K562 (cell line): ENCODE results near the gene NECAB2. TPM values are rescaled to one million over a fixed set of nuclear protein-coding genes. Genes with fewer than 3 reads are reported as not detected.

Experiments
- ATAC-seq: fragments of 200-7000 bp; cut with Tn5 transposase; 3 replicates; pipeline ENCODE4 v1.9.1; 2020; ENCODE audit warnings: moderate library complexity
- BruUV-seq: library from RNA; stranded (reverse); fragments of 400-500 nt; replicated peaks from 2 replicates; lab custom pipeline; 2021; lab: Mats Ljungman, UMichigan
- CTCF ChIA-PET: fragments of 300-600 bp; formaldehyde crosslinking; extraction: SDS; loops from one replicate; lab custom pipeline; 2021; ENCODE audit warnings: low intra/inter-chr PET ratio; lab: Yijun Ruan, JAX
- POLR2A ChIA-PET: fragments of 300-600, 350-650 bp; sonication (Branson Sonifier 250); formaldehyde crosslinking; extraction: SDS; loops from one replicate; lab custom pipeline; 2021; ENCODE audit warnings: antibody characterized with exemption, inconsistent platforms; lab: Yijun Ruan, JAX
- DNase-seq, 4 experiments: peaks; one replicate each; pipeline versions ENCODE4 v3.0.0 to v3.0.0-alpha.2; 2011 to 2018; ENCODE audit warnings: low spot score in 3 of 4, mixed read lengths in 3 of 4; ENCODE audit errors: extremely low read depth in 1 of 4
- FAIRE-seq: peaks from 2 replicates; lab custom pipeline; 2011; peaks lifted over from hg19 to GRCh38; lab: Jason Lieb, UNC
- H2AFZ ChIP-seq: 2 replicates; pipeline ENCODE4 v1.6.0; 2011; ENCODE audit warnings: low read depth, low read length, control low read depth, inconsistent platforms
- H3K27ac ChIP-seq: fragments of 200-600 bp; 3 replicates; pipeline ENCODE4 v1.8.0; 2011; ENCODE audit warnings: low read depth, mild to moderate bottlenecking, control low read depth, inconsistent platforms, low read length, moderate library complexity, mixed read lengths; ENCODE audit errors: extremely low read depth
- H3K27me3 ChIP-seq, 2 experiments: fragments of 300-600 bp in 1 of 2; 2 replicates in 1 of 2; 3 replicates in 1 of 2; pipeline versions ENCODE4 v1.6.0 to v1.8.0; 2011; ENCODE audit warnings: inconsistent platforms in 2 of 2, low read length in 2 of 2, mild to moderate bottlenecking in 1 of 2, mixed read lengths in 1 of 2, moderate library complexity in 1 of 2; ENCODE audit not compliant: control insufficient read depth in 2 of 2, insufficient read depth in 2 of 2
- H3K36me3 ChIP-seq: fragments of 300-600 bp; 3 replicates; pipeline ENCODE4 v1.8.0; 2011; ENCODE audit warnings: mild to moderate bottlenecking, low read length, inconsistent platforms; ENCODE audit not compliant: control insufficient read depth, insufficient read depth
- H3K4me1 ChIP-seq, 2 experiments: fragments of 200-600 bp in 1 of 2; replicated peaks in 1 of 2; 2 replicates in 1 of 2; 3 replicates in 1 of 2; pipeline versions ENCODE4 v1.5.1 to v1.8.0; 2011; ENCODE audit warnings: inconsistent platforms in 2 of 2, low read length in 2 of 2, mild to moderate bottlenecking in 1 of 2, mixed read lengths in 1 of 2, moderate library complexity in 1 of 2; ENCODE audit not compliant: control insufficient read depth in 2 of 2, insufficient read depth in 2 of 2
- H3K4me2 ChIP-seq: 2 replicates; pipeline ENCODE4 v1.6.1; 2011; ENCODE audit warnings: low read length, control low read depth, inconsistent platforms, mixed read lengths; ENCODE audit not compliant: insufficient read depth
- H3K4me3 ChIP-seq: fragments of 200-600 bp; sonication (generic), shearing (Covaris generic); 2 replicates; pipeline ENCODE4 v1.5.1; 2016; ENCODE audit warnings: control low read depth, inconsistent platforms
- H3K79me2 ChIP-seq: fragments of 200-600 bp; 3 replicates; pipeline ENCODE4 v1.8.0; 2011; ENCODE audit warnings: low read length, inconsistent platforms; ENCODE audit not compliant: control insufficient read depth, insufficient read depth
- H3K9ac ChIP-seq, 2 experiments: 2 replicates each; pipeline versions ENCODE4 v1.6.0 to v1.6.1; 2011; ENCODE audit warnings: low read depth in 2 of 2, low read length in 2 of 2, control low read depth in 1 of 2, inconsistent platforms in 1 of 2, mild to moderate bottlenecking in 1 of 2, mixed read lengths in 1 of 2; ENCODE audit not compliant: insufficient read depth in 1 of 2
- H3K9me1 ChIP-seq: one replicate; pipeline ENCODE4 v1.6.0; 2011; ENCODE audit warnings: inconsistent platforms, mild to moderate bottlenecking, low read length, moderate library complexity; ENCODE audit not compliant: control insufficient read depth, insufficient read depth
- H3K9me3 ChIP-seq: replicated peaks from 2 replicates; pipeline ENCODE4 v1.5.1; 2011; ENCODE audit warnings: low read depth, low read length, inconsistent platforms; ENCODE audit not compliant: control insufficient read depth, insufficient read depth
- H4K20me1 ChIP-seq: replicated peaks from 2 replicates; pipeline ENCODE4 v1.6.1; 2011; ENCODE audit warnings: low read length, inconsistent platforms, mixed read lengths; ENCODE audit not compliant: control insufficient read depth, insufficient read depth
- MYC ChIP-seq, 2 experiments: fragments of 250-450 bp in 1 of 2; sonication (Bioruptor Pico) in 1 of 2; IDR thresholded peaks; 2 replicates each; pipeline versions ENCODE4 v1.5.1 to v1.6.1; 2012 to 2021; ENCODE audit warnings: low read depth in 2 of 2, borderline replicate concordance in 1 of 2, improper control_type of control experiment in 1 of 2, low read length in 1 of 2, mild to moderate bottlenecking in 1 of 2, moderate library complexity in 1 of 2
- RAD21 ChIP-seq, 2 experiments: fragments of 250-450 bp in 1 of 2; fragments of 450-650 bp in 1 of 2; sonication (Bioruptor Pico) in 1 of 2; formaldehyde crosslinking in 1 of 2; IDR thresholded peaks in 1 of 2; conservative IDR thresholded peaks in 1 of 2; 2 replicates each; pipeline versions ENCODE4 v1.4.0 to v1.8.0; 2020 to 2022; ENCODE audit warnings: mild to moderate bottlenecking in 2 of 2, moderate library complexity in 1 of 2
- RB1 ChIP-seq: fragments of 450-650 bp; IDR thresholded peaks from 2 replicates; pipeline ENCODE4 v1.6.1; 2017; ENCODE audit warnings: low read depth, mild to moderate bottlenecking
- SMC3 ChIP-seq: conservative IDR thresholded peaks from 2 replicates; pipeline ENCODE4 v1.6.1; 2011; ENCODE audit warnings: low read depth, low read length, improper control_type of control experiment; ENCODE audit not compliant: insufficient read depth
- WGBS: fragments of 100-300 bp; shearing (Covaris generic); methylation state at CpG from one replicate; pipeline ENCODE4 v1.1.6; 2016; ENCODE audit warnings: low coverage, mixed read lengths; ENCODE audit not compliant: insufficient coverage; ENCODE audit errors: missing lambda C conversion rate; 5-methylcytosine and 5-hydroxymethylcytosine counted together
- in situ Hi-C: fragments of 300-500 bp; cut with MboI; formaldehyde crosslinking; loops from 4 replicates; pipeline ENCODE4 v1.15.0; 2018; ENCODE audit warnings: inconsistent platforms, mixed read lengths
- intact Hi-C: fragments of 100-400 bp; cut with micrococcal nuclease; formaldehyde crosslinking; loops from 2 replicates; pipeline ENCODE4 v1.14.2; 2022
- polyA plus RNA-seq, 8 experiments: library from polyadenylated mRNA; depleted of rRNA in 4 of 8; stranded (reverse) in 5 of 8; unstranded in 3 of 8; fragments of >200 nt; fragmentation: Nextera tagmentation in 2 of 8; fragmentation: Illumina TruSeq in 1 of 8; extraction: Ambion mirVana in 2 of 8; extraction: Trizol in 1 of 8; gene quantifications; 2 replicates each; pipeline versions ENCODE4 v1.2.1 to v1.2.3, GENCODE V29; 2011 to 2014; ENCODE audit warnings: inconsistent platforms in 1 of 8, missing spikeins in 1 of 8
- total RNA-seq, 7 experiments: library from RNA; depleted of rRNA in 6 of 7; stranded (reverse); fragments of >200 nt in 6 of 7; fragmentation: Illumina TruSeq in 2 of 7; extraction: Trizol in 2 of 7; gene quantifications; 2 replicates each; pipeline versions ENCODE4 v1.2.1 to v1.2.3, GENCODE V29; 2011 to 2021; ENCODE audit warnings: low replicate concordance in 1 of 7
- TF ChIP-seq, protein P1 (sequence below), 3 experiments: IDR thresholded peaks in 2 of 3; conservative IDR thresholded peaks in 1 of 3; 2 replicates each; pipeline ENCODE4 v1.5.1; 2011 to 2012; ENCODE audit warnings: low read length in 3 of 3, mild to moderate bottlenecking in 3 of 3, control low read depth in 2 of 3, improper control_type of control experiment in 1 of 3, inconsistent platforms in 1 of 3, low read depth in 1 of 3, mixed read lengths in 1 of 3, moderate library complexity in 1 of 3; ENCODE audit not compliant: insufficient read depth in 2 of 3
- TF ChIP-seq, protein P2 (sequence below), 2 experiments: IDR thresholded peaks; 2 replicates each; pipeline ENCODE4 v1.6.1; 2011; ENCODE audit warnings: borderline replicate concordance in 1 of 2, control low read depth in 1 of 2, low read depth in 1 of 2, low read length in 1 of 2, mild to moderate bottlenecking in 1 of 2, mixed read lengths in 1 of 2, moderate library complexity in 1 of 2; ENCODE audit not compliant: insufficient read depth in 1 of 2, insufficient read length in 1 of 2, poor library complexity in 1 of 2, severe bottlenecking in 1 of 2; ENCODE audit errors: extremely low read depth in 1 of 2
- TF ChIP-seq, protein P3 (sequence below), 2 experiments: fragments of 450-650 bp; formaldehyde crosslinking in 1 of 2; IDR thresholded peaks; 2 replicates each; pipeline versions ENCODE4 v1.4.0 to v1.6.1; 2014 to 2020; ENCODE audit warnings: mild to moderate bottlenecking in 2 of 2, borderline replicate concordance in 1 of 2, low read depth in 1 of 2

NECAB2 gene
- total and polyA plus RNA-seq, 9 of the 15 experiments (the other 6 are each of a cell fraction or from before 2014, with no cell fraction given), result 0.03 to 0.28 TPM; not detected in 7

DNA sequence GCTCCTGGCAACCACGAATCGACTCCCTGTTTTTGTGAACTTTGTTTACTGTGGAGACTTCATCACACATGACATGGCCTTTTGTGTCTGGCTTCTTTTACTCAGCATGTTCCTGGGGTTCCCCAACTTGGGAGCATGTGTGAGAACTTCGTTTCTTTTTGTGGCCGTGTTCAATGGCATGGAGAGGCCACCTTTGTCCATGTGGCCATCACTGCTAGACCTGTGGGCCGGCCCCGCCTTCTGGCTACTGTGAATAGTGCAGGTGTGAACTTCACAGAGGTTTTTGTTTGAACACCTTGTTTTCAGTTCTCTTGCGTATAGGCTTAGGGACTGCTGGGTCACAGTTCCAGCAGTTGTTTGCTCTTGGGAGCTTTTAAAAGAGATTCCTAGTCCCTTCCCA lies 80.2 kb downstream of the NECAB2 start:
- H3K4me3 ChIP-seq, result no peak overlapping the region
- no peaks in the 10 kb centered on the region for H3K9me3 ChIP-seq
- peaks cover 26% of the 10 kb centered on the region; the same call in 1 of the 3 replicates for H3K36me3 ChIP-seq
- H3K79me2 ChIP-seq, result no peaks in the 10 kb centered on the region
- peaks cover 0 to 2% of the 10 kb centered on the region in 2 experiments; a peak in 2 of 5 replicates for H3K27me3 ChIP-seq
- H3K9ac ChIP-seq, result no peak overlapping the region
- H2AFZ ChIP-seq, result no peak overlapping the region
- no peaks in the 10 kb centered on the region for H3K9me1 ChIP-seq
- no peak overlapping the region for H3K27ac ChIP-seq
- 66% methylated on average over 7 of the region's 7 CpGs for WGBS
- DNase-seq (peak in 3 of 4 experiments; percentile 33 to 42 (median 34)), FAIRE-seq (peak; percentile 65), ATAC-seq (peak; percentile 66)
- BruUV-seq, result no TSS peak
- in situ Hi-C loops (loop anchor here (10.0 kb wide), 1 partner anchor 73 kb away; no protein-coding TSS in a partner anchor), intact Hi-C loops (no loop called here)
- ChIA-PET CTCF (interaction anchor here (2.6 kb wide), 1 partner anchor 80 kb away, joined by 9 read pairs; the partner anchor contains the start of gene NECAB2), POLR2A (interaction anchor here (1.0 to 1.6 kb wide), 2 partner anchors 91 to 121 kb away, joined by 3 read pairs; no protein-coding TSS in a partner anchor)
- no peak overlapping the region for H3K4me2 ChIP-seq
- peaks cover 10 to 25% of the 10 kb centered on the region in 2 experiments for H3K4me1 ChIP-seq
- H4K20me1 ChIP-seq, result peaks cover 22% of the 10 kb centered on the region; the same call in 1 of the 2 replicates
- TF ChIP-seq, protein P1, sequence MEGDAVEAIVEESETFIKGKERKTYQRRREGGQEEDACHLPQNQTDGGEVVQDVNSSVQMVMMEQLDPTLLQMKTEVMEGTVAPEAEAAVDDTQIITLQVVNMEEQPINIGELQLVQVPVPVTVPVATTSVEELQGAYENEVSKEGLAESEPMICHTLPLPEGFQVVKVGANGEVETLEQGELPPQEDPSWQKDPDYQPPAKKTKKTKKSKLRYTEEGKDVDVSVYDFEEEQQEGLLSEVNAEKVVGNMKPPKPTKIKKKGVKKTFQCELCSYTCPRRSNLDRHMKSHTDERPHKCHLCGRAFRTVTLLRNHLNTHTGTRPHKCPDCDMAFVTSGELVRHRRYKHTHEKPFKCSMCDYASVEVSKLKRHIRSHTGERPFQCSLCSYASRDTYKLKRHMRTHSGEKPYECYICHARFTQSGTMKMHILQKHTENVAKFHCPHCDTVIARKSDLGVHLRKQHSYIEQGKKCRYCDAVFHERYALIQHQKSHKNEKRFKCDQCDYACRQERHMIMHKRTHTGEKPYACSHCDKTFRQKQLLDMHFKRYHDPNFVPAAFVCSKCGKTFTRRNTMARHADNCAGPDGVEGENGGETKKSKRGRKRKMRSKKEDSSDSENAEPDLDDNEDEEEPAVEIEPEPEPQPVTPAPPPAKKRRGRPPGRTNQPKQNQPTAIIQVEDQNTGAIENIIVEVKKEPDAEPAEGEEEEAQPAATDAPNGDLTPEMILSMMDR (IDR thresholded peaks at IDR 0.05 in 2 of 3, conservative IDR thresholded peaks at IDR 0.05 in 1 of 3; ENCODE audit: insufficient read depth in 2 of 3, low read depth in 1 of 3, low read length in 3 of 3), result peak; percentile 50 to 64 (median 51)
- TF ChIP-seq, protein P2, sequence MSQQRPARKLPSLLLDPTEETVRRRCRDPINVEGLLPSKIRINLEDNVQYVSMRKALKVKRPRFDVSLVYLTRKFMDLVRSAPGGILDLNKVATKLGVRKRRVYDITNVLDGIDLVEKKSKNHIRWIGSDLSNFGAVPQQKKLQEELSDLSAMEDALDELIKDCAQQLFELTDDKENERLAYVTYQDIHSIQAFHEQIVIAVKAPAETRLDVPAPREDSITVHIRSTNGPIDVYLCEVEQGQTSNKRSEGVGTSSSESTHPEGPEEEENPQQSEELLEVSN (IDR thresholded peaks at IDR 0.05; ENCODE audit: borderline replicate concordance in 1 of 2, extremely low read depth in 1 of 2, insufficient read depth in 1 of 2, insufficient read length in 1 of 2, low read depth in 1 of 2, low read length in 1 of 2, poor library complexity in 1 of 2, severe bottlenecking in 1 of 2), result peak in 1 of 2 experiments; percentile 40
- peak in 1 of 2 experiments; percentile 65; a peak in 2 of 4 replicates for TF ChIP-seq RAD21 (CRISPR knock-in tag; conservative IDR thresholded peaks at IDR 0.05 in 1 of 2, IDR thresholded peaks at IDR 0.05 in 1 of 2)
- TF ChIP-seq, protein P3, sequence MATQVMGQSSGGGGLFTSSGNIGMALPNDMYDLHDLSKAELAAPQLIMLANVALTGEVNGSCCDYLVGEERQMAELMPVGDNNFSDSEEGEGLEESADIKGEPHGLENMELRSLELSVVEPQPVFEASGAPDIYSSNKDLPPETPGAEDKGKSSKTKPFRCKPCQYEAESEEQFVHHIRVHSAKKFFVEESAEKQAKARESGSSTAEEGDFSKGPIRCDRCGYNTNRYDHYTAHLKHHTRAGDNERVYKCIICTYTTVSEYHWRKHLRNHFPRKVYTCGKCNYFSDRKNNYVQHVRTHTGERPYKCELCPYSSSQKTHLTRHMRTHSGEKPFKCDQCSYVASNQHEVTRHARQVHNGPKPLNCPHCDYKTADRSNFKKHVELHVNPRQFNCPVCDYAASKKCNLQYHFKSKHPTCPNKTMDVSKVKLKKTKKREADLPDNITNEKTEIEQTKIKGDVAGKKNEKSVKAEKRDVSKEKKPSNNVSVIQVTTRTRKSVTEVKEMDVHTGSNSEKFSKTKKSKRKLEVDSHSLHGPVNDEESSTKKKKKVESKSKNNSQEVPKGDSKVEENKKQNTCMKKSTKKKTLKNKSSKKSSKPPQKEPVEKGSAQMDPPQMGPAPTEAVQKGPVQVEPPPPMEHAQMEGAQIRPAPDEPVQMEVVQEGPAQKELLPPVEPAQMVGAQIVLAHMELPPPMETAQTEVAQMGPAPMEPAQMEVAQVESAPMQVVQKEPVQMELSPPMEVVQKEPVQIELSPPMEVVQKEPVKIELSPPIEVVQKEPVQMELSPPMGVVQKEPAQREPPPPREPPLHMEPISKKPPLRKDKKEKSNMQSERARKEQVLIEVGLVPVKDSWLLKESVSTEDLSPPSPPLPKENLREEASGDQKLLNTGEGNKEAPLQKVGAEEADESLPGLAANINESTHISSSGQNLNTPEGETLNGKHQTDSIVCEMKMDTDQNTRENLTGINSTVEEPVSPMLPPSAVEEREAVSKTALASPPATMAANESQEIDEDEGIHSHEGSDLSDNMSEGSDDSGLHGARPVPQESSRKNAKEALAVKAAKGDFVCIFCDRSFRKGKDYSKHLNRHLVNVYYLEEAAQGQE (IDR thresholded peaks at IDR 0.05; ENCODE audit: borderline replicate concordance), result peak; percentile 56; the same call in 1 of the 2 replicates
- TF ChIP-seq, protein P3 (CRISPR knock-in tag; IDR thresholded peaks at IDR 0.05; ENCODE audit: low read depth), result no peak
- TF ChIP-seq SMC3, result 0 out of 2 replicates have a peak, but pooled peaks have one; percentile 27
- no peak for TF ChIP-seq RB1
- TF ChIP-seq MYC (IDR thresholded peaks at IDR 0.05; ENCODE audit: low read depth, low read length), result peak; percentile 49; the same call in 1 of the 2 replicates
- TF ChIP-seq MYC (CRISPR knock-in tag; IDR thresholded peaks at IDR 0.05; ENCODE audit: borderline replicate concordance, low read depth), result no peak
